GM19372 (cell line): ENCODE measurements around the gene CIC.

Source experiments
- ATAC-seq: cut with Tn5 transposase; IDR thresholded peaks from one replicate; pipeline ENCODE4 v1.9.1; 2021; ENCODE audit warnings: mild to moderate bottlenecking, low read depth, moderate library complexity; ENCODE audit not compliant: unreplicated experiment

The CIC gene

DNA sequence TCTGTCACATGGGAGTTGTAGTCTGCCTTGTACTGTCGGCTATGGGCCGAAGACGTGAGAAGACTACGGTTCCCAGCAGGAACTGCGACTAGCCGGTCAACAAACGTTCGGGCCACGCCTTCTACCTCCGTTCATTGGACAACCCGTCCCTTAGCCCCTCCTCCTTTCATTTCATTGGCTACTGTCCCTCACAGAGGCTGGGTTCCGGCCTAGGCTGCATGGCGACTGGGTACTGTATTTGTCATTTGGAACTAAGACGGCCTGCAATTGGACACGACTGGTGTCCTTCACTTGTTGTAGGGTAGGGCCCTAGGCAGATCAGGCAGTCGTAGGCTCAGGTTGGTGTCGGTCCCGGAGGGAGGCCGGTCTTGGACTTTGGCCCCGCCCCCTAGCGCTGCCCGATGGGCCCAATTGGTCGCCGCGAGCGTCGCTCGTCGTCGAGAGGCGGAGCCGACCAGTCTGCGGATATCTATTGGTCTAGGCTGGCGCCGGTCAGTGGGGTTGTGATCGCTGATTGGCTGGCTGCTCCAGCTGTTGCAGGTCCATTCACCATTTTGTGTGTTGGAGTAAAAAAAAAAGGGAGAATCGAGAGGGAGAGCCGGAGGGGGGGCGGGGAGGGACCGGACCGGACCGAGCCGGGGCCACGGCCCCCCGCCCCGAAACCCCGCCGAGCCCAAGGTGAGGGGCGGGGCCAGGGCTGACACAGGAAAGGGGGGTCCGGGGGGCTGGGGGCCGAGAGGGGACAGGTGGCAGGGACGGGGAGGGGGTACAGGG, at the start of gene CIC:
TSS of gene CIC (plus strand) at position 549 of the 774 bp plus-strand sequence. CDS start 2,532 bp downstream, outside the sequence.
- ATAC-seq: peak; percentile 78

DNA sequence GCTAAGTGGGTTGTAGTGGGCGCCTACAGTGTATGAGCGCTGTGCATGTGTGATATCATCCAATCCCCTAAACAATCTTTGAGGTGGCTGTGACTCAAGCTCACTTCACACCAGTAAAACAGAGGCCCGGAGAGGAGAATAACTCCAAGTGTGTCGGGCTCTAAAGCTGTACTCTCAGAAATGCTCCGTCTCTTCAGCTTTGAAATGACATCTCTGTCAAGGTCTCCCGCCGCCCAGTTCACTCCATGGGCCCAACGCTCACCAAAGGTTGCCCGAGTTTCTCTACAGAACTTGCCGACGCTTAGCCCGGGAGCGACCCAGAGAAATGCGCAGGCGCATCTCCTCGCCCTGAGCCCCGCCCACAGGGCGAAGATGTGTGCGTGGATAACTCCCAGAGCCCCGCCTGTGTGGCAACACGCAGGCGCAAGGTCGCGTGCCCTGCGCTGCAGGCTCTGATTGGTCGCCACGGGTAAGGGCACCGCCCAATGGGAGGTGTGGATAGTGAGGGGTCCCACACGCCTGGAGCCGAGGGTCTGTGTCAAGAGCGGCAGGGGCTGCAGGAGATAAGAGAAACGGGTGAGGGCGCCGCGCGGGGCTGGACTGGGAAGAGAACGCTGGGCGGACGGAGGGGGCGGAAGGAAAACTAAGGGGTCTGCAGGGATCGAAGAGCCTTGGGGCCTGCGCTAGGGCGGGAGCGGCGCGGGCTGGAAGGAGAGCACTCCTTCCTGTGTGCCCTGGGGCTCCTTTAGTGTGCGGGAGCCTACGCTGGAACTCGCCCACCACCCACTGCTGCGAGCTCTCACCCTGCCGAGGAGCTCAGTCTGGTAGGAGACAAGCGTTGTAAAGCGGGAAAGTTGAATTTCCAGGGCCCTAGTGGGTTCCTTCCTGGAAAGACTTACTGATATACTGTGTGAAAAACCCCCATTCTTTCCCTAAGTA, 49.0 kb upstream of the CIC start, which contains the start of gene ZNF526:
TSS of gene ZNF526 (plus strand) at position 501 of the 939 bp plus-strand sequence. CDS start 4,092 bp downstream, outside the sequence.
- ATAC-seq: peak; percentile 75

DNA sequence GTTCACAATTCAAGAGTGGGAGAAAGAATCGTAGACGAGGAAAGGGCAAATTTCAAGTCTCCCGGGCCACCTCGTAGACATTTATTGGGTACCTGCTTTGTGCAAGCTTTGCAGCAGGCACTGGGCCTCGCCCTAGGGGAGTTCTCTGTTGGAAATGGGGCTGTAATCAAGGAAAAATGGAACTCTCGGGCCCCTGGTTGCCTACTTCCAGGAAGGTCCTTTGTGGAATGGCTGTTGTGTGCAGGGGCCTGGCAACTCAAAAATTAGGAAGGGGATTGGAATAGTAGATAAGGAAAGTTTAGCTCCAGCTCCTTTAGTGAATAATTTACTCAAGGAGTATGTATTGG, 48.3 kb upstream of the CIC start:
- no peak for ATAC-seq

DNA sequence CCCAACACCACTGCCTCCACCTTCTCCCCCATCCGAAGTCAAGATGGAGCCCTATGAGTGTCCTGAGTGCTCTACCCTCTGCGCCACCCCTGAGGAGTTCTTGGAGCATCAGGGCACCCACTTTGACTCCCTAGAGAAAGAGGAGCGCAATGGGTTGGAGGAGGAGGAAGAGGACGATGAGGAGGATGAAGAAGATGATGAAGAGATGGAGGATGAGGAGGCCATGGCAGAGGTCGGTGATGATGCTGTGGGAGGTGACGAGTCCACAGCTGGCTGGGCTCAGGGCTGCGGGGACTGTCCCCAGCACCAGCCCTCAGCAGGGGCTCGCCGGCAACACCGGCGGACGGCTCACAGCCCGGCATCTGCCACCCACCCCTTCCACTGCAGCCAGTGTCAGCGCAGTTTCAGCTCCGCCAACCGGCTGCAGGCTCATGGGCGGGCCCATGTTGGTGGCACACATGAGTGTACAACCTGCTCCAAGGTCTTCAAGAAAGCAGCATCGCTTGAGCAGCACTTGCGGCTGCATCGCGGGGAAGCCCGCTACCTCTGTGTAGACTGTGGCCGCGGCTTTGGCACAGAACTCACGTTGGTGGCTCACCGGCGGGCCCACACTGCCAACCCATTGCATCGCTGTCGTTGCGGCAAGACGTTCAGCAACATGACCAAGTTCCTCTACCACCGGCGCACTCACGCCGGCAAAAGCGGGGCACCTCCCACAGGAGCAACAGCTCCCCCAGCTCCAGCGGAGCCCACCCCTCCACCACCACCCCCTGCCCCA, 43.9 kb upstream of the CIC start:
- ATAC-seq: no peak

DNA sequence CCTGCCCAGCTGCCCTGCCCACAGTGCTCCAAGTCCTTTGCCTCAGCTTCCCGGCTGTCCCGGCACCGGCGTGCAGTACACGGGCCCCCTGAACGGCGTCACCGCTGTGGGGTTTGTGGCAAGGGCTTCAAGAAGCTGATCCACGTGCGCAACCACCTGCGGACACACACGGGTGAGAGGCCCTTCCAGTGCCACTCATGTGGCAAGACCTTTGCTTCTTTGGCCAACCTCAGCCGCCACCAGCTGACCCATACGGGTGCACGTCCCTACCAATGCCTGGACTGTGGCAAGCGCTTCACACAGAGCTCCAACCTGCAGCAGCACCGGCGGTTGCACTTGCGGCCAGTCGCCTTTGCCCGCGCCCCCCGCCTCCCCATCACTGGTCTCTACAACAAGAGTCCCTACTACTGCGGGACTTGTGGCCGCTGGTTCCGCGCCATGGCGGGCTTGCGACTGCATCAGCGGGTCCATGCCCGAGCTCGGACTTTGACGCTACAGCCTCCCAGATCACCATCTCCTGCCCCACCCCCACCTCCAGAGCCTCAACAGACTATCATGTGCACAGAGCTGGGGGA, 43.2 kb upstream of the CIC start:
- ATAC-seq: no peak

DNA sequence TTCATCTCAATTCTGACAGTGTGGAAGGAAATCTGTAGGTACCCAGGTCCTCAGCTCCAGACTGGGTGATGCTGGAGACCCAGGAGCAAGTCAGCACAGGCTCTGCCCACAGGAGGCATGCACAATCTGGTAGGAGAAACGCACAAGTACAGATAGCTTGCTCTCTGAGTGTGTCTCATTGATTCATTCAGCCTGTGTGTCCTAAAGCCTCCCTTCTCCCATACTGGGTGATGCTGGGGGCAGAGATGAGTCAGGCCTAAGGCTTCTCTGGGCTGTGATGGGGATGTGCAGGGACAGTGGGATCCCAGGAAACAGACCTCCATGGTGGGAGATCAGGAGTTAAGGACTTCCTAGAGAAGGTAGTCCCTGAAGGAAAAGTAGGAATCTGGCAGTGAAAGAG, 42.2 kb upstream of the CIC start:
- no peak for ATAC-seq

DNA sequence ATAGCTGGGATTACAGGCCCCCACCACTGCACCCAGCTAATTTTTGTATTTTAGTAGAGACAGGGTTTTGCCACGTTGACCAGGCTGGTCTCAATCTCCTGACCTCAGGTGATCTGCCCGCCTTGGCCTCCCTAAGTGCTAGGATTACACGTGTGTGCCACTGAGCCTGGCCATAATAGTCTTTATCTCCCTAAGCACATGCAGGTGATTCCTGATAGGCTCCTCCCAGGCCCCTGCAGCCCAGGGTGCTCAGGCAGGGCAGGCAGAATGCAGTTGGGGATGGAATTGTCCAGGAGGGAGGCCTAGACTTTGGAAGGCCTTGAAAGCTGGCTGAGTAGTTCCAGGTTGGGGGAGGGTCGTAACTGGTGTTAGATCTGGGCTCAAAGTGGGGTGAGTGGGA, 40.4 kb upstream of the CIC start:
- no peak for ATAC-seq

DNA sequence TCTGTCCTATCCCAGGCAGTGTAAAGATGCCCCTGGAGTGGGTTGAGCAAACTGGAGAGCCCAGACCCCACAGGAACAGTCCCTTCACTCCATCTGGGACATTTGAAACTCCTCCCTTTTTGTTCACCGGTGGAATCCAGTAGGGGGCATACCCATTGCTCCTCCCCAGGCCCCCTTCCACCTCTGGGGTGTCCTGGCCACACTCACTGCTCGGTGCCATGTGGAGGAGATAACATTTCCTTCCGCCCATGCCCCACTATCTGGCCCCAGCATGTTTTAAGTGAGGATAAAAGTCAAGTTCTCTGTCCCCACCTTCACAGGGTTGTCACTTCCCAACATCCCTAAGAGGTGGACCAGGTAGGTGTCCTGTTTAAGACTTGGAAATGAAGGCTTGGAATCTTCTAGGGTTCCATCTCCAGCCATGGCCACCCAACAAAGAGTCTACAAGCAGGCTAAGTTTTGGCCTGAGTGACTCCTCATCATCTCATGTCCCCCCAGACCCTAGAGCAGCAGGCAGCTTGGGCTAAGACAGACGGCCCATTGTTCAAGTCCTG, 39.7 kb upstream of the CIC start:
- no peak for ATAC-seq

DNA sequence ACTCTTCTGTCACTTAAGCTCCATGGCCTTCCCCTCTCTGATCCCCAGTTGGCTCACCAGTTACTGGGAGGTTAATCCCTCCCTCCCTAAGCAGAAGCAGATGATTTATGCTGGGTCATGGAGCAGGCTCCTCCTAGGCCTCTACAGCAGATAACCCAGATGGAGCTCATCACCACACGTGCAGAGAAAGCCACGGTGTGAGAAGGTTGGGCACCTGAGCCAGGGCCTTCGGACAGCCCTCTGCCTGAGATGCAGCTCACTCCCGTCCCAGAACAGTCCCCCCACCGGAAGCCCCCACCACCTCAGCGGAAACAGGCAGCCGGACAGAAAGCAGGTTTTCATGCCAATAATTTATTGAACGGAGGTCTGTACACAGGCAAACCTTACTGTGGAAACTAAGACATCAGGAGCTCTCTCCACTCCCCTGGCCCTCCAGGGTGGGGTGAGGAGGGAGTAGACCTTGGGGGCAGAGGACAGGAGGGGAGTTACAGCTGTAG, 39.1 kb upstream of the CIC start:
- no peak for ATAC-seq

DNA sequence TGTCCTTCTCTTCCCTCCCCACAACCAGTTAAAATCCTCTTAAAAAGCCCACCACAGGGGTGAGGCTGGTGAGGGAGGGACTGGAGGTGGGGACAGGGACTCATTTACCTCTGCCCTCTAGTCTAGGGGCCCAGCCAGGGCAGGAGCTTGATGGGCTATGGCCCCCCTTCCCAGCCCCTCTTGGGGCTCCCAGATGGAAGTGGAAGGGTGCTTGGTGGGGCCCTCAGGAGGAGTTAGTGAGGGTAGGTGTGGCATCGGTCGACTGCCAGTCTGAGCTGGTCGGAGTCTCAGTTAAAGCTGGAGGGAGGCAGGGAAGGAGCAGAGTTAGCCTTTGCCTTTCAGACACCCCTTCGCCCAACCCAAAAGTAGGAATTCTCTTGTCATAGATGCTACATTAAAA, 38.5 kb upstream of the CIC start:
- ATAC-seq: no peak

DNA sequence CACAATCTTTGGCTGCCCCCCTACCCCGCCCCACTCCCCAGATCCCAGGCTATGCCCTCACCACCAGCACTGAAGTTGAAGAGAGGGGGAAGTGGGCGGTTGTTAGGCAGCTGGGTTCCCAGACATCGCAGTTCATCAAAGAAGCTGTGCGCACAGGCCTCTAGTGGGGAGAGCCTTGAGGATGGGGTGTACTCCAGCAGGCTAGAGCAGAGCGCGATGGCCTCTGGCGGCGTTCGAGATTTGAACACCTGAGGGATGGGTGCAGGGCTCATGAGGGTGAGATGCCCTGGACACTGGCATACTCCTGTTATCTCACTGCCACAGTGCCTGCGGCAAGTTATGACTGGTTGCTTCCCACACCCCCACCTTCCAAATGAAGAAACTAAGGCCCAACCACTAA, 36.6 kb upstream of the CIC start:
- ATAC-seq: no peak

DNA sequence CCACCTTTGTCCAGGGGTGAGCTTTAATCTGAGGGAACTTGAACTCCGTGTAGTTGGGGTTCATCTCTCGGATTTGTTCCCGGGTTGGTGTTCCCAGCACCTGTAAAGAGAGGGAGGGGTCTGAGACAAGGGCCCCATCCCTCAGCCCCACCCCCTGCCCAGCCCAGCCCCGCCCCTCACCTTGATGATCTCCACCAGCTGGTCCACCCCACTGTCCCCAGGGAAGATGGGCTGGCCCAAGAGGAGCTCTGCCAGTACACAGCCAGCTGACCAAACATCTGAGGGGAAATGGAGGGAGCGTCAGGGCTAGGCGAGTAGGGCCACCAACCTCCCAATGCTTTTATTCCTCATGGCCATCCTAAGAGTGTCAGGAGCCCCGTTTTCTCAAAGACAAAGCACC, 35.9 kb upstream of the CIC start:
- no peak for ATAC-seq

DNA sequence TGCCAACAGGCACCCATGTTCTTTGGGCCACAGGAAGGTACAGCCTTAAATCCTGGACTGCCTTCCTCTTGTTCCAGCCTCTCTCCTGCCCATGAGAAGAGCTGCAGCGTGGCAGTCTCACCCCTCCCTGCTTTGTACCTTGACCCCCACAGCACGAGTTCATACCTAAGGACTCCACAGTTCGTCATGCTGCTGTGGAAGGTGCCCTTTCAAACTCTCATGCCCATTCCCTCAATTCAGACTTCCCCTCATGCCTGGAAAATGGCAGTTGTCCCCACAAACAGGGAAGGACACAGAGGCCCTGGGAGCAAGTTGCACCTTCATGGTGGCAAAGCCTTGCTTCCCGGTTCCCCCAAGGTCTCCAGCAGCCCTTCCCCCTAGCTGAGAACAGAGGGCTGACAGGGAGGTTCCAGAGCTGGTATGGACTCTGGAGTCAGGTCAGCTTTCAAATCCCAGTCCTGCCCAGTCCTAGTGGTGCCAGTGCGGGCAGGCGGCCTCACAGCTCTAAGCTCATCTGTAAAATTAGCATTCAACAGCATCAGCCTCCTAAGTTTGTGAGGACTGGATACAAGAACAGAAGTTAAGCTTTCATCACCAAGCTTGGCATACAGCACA, 35.3 kb upstream of the CIC start:
- ATAC-seq: no peak

DNA sequence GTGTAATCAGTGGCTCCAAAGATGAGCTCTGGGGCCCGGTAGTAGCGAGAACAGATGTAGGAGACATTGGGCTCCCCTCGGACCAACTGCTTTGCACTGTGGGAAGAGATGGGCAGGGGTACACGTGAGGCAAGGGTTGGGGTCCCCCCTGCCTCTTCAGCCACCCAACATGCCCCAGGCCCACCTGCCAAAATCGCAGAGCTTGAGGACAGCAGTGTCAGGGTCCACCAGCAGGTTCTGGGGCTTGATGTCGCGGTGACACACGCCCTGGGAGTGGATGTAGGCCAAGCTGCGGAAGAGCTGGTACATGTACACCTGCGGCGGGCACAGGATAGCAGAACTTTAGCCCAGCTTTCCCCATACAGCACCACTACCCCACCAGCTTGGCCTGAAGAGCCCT, 34.7 kb upstream of the CIC start:
- ATAC-seq: no peak

DNA sequence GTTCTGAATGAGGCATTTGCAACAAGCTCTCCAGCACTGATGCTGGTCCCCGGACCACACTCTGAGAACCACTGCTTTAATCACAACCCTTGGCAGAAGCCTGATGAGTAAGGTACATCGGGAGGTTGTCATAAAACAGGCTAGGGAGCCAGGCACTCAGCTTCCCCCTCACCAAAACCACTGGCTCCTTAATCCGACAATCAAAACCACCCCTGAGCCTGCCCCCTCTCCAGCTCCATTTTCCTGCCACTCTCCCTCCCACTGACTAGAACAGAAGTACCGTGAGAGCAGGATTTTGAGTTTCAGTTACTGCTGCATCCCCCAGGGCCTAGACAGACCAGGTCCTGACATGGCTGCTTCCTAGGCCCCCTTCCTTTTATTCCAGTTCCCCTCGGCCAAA, 33.9 kb upstream of the CIC start:
- no peak for ATAC-seq

DNA sequence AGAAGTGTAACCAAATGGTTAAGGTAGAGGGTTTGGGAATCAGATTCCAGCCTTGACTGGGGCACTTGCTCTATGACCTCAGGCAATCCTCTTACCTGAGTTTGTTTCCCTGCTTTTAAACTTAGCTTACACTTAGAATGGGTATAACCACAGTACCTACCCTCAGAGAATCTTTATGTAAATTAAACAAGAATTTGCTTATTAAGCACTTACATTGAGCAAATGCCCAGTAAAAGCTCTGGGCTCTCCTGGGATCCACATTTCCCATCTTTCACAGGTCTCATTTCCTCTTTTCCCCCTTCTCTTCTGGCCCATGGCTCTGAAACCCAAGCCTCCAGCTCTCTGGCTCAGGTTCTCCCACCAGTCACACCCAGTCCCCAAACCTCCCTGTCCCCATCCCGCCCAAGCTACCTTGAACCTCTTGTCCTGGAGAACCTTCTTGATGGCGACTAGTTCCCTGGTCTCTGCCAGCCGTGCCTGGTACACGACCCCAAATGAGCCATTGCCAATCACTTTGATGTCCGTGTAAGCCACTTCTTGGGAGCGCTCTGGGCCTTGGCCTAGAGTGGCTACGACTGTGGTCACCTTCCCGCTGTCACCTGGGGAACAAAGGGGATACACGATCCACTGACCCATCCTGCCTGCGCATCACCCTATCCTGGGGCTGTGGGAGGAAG, 29.4 kb upstream of the CIC start:
- ATAC-seq: no peak

DNA sequence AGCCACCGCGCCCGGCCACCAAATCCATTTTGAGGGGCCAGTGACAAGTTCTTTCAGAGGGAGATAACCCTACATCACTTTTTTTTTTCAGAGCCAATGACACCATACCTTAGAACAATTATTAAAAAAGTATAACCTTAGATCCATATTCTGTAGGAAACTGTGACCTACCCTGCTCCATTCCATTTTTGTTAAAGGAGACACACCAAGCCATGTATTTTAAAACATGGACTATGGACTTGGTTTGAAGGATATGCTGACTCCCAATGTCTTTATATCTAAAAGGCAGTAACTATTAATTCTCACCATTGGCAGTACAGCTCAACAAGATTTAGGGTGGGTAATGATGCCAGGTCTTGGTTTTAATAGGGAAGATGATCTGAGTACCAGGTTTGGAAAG, 27.8 kb upstream of the CIC start:
- ATAC-seq: no peak

DNA sequence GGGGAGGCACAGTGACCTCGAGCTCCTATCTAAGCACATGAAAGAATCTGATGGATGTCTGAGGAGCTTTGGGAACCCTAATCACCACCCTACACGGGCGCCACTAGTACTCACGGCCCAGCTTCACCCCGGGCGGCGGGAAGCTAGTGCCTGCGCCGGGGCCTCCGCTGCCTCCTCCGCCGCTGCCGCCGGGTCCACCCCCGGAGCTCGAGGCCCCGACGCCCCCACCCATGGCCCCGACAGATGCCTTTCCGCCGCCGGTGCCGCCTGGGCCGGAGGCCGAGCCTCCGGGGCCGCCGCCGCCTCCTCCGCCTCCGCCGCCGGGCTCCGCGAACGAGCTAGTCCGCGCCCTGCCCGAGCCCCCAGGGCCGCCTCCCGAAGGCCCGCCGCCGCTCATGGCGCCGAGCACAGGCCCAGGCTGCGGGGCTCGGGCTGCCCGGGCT, 27.0 kb upstream of the CIC start:
- peak; percentile 1 for ATAC-seq
